RPMI8226 (cell line): ENCODE results near the gene ARHGAP26.
"Not testable (repeated sequence)": the region's sequence is repeated elsewhere in the genome, so short reads cannot be mapped to it uniquely, and the experiment has no call there.

ENCODE experiments used
- DNase-seq: peaks from one replicate; pipeline ENCODE4 v3.0.0-alpha.2; 2015

Gene ARHGAP26

GRCh38 chr5:142911775-142912174 lies 141.6 kb downstream of the ARHGAP26 start:
- no peak for DNase-seq

GRCh38 chr5:142913728-142914338 lies 143.7 kb downstream of the ARHGAP26 start:
- no peak for DNase-seq

- DNase-seq: no peak
Observed at GRCh38 chr5:142915038-142915437, 144.9 kb downstream of the ARHGAP26 start.

DNA sequence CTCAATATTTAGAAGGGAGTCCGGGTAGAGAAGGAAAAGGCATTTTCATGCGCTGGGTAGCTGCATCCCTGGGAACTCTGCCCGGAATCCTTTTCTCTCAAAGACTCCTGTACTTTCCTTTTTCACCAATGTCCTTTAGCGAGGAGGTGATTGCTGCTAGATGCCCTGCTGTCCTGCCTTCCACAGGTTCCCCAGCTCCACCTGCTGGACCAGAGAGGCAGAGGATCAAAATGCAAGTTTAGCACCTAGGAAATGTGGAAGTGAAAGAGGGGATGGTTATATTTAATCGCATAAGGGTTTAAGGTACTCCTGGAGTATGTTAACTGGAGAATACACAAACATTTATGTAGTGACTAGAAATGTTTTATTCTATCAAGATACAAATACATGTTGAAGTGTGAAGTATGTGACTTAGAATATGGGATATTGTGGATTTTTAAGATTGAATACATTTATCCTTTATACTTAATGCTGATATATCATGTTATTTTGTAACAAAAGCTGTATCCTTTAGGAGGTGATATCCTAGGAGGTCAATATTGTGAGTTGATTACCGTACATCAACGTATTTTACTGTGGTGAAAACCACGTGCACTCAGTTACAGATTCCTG lies 145.7 kb downstream of the ARHGAP26 start:
- DNase-seq: peak; percentile 86

DNA sequence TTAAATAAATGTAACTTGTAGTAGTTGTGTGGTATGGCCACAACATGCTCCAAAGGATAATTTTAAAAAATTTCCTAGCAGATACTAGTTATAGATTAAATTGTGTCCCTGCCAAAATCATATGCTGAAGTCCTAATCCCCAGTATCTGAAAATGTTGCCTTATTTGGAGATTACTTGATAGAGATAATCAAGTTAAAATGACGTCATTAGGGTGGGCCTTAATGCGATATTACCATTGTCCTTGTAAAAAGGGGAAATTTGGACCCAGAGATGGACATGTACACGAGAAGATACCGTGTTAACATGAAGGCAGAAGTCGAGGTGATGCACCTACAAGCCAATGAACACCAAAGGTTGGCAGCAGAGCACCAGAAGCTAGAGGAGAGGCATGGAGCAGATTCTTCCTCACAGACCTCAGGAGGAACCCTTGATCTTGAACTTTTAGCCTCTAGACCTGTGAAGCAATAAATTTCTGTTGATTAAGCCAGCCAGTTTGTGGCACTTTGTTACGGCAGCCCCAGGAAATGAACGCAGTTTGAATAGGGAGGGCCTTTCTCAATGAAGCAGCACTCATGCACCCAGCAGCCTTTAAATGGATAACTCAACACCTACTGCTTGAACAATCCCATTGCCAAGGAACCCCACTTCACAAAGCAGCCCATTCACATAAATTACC lies 148.9 kb downstream of the ARHGAP26 start:
- DNase-seq: no peak

- DNase-seq: no peak
Observed at GRCh38 chr5:142920849-142921612, 150.9 kb downstream of the ARHGAP26 start.

- DNase-seq: peak; percentile 49
Observed at GRCh38 chr5:142922223-142922952, 152.2 kb downstream of the ARHGAP26 start.

DNA sequence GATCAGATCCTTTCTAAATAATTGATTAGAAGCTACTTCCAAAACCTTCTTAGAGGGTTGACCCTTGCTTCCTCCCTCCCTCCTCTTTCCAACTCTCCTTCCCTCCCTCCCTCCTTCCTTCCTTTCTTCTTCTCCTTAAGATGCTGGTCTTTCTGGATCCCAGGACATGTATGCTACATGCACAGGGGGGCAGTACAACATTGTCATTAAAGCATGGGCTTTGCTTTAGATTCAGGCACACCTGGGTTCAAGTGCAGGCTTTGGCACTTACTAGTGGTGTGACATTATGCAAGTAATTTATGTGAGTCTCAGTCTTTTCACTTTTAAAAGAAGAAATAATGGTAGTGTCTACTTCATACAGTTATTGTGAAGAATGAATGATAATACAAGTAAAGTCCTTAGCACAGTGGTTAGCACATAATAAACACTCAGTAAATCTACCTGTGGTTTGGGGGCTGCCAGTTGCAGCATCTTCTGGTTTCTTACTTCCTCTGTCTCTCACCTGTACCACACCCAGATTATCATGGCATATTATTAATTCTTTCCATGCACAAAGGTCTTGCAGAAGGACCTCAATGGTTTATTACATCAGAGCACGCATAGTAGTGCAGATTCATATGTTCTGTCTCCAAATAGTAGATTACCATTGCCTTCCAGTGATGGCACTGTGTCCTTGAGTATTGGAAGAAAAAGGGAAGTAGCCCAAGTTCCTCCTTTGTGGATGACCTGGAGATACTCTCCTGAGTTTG lies 154.1 kb downstream of the ARHGAP26 start:
- DNase-seq: no peak

- no peak for DNase-seq
Observed at GRCh38 chr5:142925795-142926194, 155.6 kb downstream of the ARHGAP26 start.

DNA sequence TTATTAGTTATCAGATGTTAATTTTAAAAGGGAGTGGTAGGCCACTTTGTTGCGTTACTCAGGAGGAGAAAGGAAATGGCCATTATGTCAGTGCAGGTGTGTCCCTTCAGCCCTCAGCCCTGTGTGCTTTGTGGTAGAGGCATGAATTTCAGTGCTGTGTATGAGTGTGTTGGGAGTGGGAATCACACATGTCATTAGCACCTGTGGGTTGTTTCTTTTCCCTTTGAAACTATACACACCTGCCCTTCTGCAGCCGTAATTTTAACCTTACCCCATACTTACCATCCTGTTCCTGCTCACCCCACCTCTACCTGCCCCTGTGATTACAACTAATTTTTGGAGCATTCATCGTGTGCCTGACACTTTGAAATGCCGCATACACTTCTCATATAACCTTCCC lies 156.4 kb downstream of the ARHGAP26 start:
- DNase-seq: no peak

GRCh38 chr5:142928999-142929398 lies 158.8 kb downstream of the ARHGAP26 start:
- not testable (repeated sequence) for DNase-seq

GRCh38 chr5:142929587-142929986 lies 159.4 kb downstream of the ARHGAP26 start:
- no peak for DNase-seq

- no peak for DNase-seq
Observed at GRCh38 chr5:142930395-142931110, 160.4 kb downstream of the ARHGAP26 start.

GRCh38 chr5:142931896-142932686 lies 161.9 kb downstream of the ARHGAP26 start:
- no peak for DNase-seq

- DNase-seq: no peak
Observed at GRCh38 chr5:142934051-142934762, 164.0 kb downstream of the ARHGAP26 start.

DNA sequence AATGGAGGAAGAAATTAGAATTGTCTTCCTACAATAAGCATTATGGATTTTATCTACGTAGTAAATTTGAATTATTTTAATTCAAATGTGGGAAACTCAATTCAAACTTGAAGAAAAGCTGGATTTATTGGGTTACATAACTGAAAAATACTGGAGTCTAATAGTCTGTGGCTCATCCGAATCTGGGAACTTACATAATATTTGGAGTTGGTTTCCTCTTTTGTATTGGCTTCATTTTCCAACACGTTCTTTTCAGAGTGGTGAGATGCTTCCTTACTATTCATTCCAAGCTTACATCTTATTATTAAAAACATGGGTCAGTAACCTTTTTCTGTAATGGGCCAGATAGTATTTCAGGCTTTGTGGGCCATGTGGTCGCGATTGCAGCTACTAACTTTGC lies 164.8 kb downstream of the ARHGAP26 start:
- DNase-seq: no peak

DNA sequence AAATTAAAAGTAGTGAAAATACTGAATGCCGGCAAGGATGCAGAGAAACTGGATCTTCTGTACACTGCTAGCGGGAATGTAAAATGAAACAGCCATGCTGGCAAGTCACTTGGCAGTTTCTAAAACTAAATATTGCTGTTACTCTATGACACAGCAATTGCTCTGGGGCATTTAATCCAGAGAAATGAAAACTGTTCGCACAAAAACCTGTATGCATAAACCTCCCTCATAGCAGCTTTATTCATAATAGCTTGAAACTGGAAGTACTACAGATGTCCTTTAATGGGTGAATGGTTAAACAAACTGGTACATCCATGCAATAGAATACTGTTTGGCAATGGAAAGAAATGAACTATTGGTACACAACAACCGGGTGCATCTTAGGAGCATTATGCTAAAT lies 167.2 kb downstream of the ARHGAP26 start:
- DNase-seq: no peak

GRCh38 chr5:142938266-142938880 lies 168.2 kb downstream of the ARHGAP26 start:
- no peak for DNase-seq

DNA sequence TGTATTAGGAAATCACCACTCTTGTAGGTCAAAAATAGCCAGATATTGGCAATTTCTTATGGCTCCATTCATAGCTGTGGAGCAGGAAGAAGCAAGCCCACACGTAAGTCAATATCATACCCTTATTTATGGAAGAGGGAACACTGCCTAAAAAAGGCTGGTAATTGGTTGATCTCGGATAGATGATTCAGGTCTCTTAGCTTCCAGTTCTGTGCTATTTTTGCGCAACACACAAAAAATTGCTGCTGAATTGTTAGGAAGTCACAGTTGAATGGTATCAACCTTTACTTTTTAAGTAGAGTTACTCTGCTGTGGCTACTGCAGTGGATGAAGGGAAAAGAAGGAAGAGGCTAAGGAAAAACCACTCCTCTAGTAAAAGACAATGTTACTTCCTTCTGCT lies 168.8 kb downstream of the ARHGAP26 start:
- DNase-seq: no peak
